Retinal pigment epithelial cell (primary cell): Measurements from ENCODE around the gene MYH11.

Source experiments
- DNase-seq: peaks from one replicate; pipeline ENCODE4 v3.0.0-alpha.2; 2010; ENCODE audit warnings: low read depth
- H3K4me3 ChIP-seq: 2 replicates; pipeline ENCODE4 v1.5.1; 2011; ENCODE audit warnings: mild to moderate bottlenecking, low read length, control low read depth, moderate library complexity
- CTCF ChIP-seq: conservative IDR thresholded peaks from 2 replicates; pipeline ENCODE4 v1.5.1; 2011; ENCODE audit warnings: low read depth, low read length, control low read depth, inconsistent platforms

The MYH11 gene

GRCh38 chr16:15765880-15766279 lies 90.9 kb downstream of the MYH11 start:
- H3K4me3 ChIP-seq = no peak overlapping the region
- no peak for DNase-seq
- peak; percentile 83 for TF ChIP-seq CTCF

GRCh38 chr16:15765116-15765515 lies 91.7 kb downstream of the MYH11 start:
- no peak for TF ChIP-seq CTCF
- no peak for DNase-seq
- no peak overlapping the region for H3K4me3 ChIP-seq

GRCh38 chr16:15764112-15764511 lies 92.7 kb downstream of the MYH11 start:
- no peak for TF ChIP-seq CTCF
- H3K4me3 ChIP-seq = no peak overlapping the region
- DNase-seq = no peak

- no peak overlapping the region for H3K4me3 ChIP-seq
- no peak for DNase-seq
- no peak for TF ChIP-seq CTCF
These were observed 96.7 kb downstream of the MYH11 start for GRCh38 chr16:15760129-15760528.

GRCh38 chr16:15759070-15759469 lies 97.8 kb downstream of the MYH11 start:
- TF ChIP-seq CTCF = no peak
- no peak for DNase-seq
- H3K4me3 ChIP-seq = no peak overlapping the region

- H3K4me3 ChIP-seq = no peak overlapping the region
- no peak for DNase-seq
- TF ChIP-seq CTCF = no peak
These were observed 99.1 kb downstream of the MYH11 start for GRCh38 chr16:15757630-15758251.

GRCh38 chr16:15757077-15757386 lies 99.8 kb downstream of the MYH11 start:
- no peak for TF ChIP-seq CTCF
- no peak overlapping the region for H3K4me3 ChIP-seq
- no peak for DNase-seq
